ENCODE measurements around the gene DYNLT2.

DYNLT2 gene

DNA sequence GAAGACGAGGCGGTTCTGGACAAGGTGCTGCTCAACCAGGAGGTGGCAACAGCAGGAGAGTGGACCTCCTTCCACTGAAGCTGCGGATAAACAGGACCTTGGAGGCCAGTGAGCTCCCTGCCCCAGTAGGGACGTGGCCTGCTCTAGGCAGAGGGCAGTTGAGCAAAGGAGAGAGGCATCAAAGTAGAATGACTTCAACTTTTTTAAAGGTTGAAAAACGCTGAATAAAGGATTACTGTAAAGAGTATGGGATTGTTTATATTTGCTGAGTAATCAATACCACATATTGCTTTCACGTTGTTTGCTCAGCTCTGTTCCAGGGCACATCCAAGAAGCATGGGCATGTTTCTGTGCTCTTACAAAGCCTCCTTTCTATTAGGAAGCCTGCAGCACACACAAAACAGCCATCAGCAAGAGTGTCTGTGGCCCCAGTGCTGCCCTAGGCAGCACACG, 48.1 kb upstream of the DYNLT2 start:
- Histone ChIP-seq H3K36me3 (replicated peaks; ENCODE audit: low read depth, low read length) (no peaks in the 10 kb centered on the region), H3K4me1 (ENCODE audit: low read length) (peaks cover 9% of the 10 kb centered on the region), H3K27me3 (ENCODE audit: low read depth, low read length) (0 out of 2 replicates have a peak, but pooled peaks cover 5% of the 10 kb centered on the region), H3K9ac (ENCODE audit: low read length) (no peak overlapping the region), H3K4me2 (ENCODE audit: low read length) (no peak overlapping the region), H3K4me3 (ENCODE audit: low read length) (no peak overlapping the region), H3K27ac (ENCODE audit: low read length) (no peak overlapping the region), H3K9me3 (ENCODE audit: insufficient read depth, low read length) (no peaks in the 10 kb centered on the region), H4K20me1 (ENCODE audit: insufficient read depth, low read length) (no peaks in the 10 kb centered on the region), H2AFZ (ENCODE audit: low read depth, low read length) (no peak overlapping the region), H3K79me2 (ENCODE audit: low read length) (no peaks in the 10 kb centered on the region)
- TF ChIP-seq, protein P1, sequence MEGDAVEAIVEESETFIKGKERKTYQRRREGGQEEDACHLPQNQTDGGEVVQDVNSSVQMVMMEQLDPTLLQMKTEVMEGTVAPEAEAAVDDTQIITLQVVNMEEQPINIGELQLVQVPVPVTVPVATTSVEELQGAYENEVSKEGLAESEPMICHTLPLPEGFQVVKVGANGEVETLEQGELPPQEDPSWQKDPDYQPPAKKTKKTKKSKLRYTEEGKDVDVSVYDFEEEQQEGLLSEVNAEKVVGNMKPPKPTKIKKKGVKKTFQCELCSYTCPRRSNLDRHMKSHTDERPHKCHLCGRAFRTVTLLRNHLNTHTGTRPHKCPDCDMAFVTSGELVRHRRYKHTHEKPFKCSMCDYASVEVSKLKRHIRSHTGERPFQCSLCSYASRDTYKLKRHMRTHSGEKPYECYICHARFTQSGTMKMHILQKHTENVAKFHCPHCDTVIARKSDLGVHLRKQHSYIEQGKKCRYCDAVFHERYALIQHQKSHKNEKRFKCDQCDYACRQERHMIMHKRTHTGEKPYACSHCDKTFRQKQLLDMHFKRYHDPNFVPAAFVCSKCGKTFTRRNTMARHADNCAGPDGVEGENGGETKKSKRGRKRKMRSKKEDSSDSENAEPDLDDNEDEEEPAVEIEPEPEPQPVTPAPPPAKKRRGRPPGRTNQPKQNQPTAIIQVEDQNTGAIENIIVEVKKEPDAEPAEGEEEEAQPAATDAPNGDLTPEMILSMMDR (IDR thresholded peaks at IDR 0.05; ENCODE audit: low read depth, low read length), result no peak
- no peak for TF ChIP-seq EZH2phosphoT487 (IDR thresholded peaks at IDR 0.05; ENCODE audit: low read depth)

DNA sequence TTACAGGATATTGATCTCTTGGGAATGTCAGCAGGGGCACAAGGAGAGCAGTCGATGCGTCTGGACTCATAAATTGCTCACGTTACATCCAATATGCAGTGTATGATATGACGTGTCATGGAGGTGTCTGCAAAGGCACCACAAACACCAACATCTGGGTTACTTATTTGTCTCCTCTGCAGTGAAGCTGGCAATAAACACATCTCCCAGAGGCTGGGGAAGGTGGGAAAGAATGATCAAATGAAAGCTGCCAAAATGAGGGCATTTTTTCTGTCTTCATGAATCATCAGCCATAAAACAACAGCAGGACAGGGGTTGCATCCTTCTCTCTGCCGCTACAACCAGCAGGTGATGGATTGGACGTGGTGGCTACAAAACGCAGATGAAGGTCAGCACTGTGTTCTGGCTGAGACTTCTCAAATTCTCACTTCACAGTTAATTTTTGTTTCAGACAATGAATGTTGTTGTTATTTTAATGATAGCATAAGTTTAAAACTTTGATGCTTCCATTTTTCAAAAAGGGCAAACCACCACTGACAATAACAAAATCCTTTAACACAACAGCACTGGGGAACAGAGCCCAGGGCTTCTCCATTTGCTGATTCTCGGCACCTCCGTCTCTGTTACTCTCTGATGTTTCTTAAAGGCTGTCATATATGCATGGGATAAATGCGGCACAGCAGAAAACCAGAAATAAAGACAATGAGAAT, 47.5 kb upstream of the DYNLT2 start:
- 0 out of 2 replicates have a peak, but pooled peaks cover 5% of the 10 kb centered on the region for H3K27me3 ChIP-seq (ENCODE audit: low read depth, low read length)
- no peak overlapping the region for H3K4me3 ChIP-seq (ENCODE audit: low read length)
- TF ChIP-seq EZH2phosphoT487 (IDR thresholded peaks at IDR 0.05; ENCODE audit: low read depth), result no peak
- TF ChIP-seq, protein P1 (IDR thresholded peaks at IDR 0.05; ENCODE audit: low read depth, low read length), result no peak
- H3K9me3 ChIP-seq (ENCODE audit: insufficient read depth, low read length), result no peaks in the 10 kb centered on the region
- H3K9ac ChIP-seq (ENCODE audit: low read length), result no peak overlapping the region
- no peaks in the 10 kb centered on the region for H3K36me3 ChIP-seq (replicated peaks; ENCODE audit: low read depth, low read length)
- H3K27ac ChIP-seq (ENCODE audit: low read length), result no peak overlapping the region
- no peak overlapping the region for H2AFZ ChIP-seq (ENCODE audit: low read depth, low read length)
- no peaks in the 10 kb centered on the region for H3K79me2 ChIP-seq (ENCODE audit: low read length)
- no peak overlapping the region for H3K4me2 ChIP-seq (ENCODE audit: low read length)
- no peaks in the 10 kb centered on the region for H4K20me1 ChIP-seq (ENCODE audit: insufficient read depth, low read length)
- H3K4me1 ChIP-seq (ENCODE audit: low read length), result peaks cover 9% of the 10 kb centered on the region

DNA sequence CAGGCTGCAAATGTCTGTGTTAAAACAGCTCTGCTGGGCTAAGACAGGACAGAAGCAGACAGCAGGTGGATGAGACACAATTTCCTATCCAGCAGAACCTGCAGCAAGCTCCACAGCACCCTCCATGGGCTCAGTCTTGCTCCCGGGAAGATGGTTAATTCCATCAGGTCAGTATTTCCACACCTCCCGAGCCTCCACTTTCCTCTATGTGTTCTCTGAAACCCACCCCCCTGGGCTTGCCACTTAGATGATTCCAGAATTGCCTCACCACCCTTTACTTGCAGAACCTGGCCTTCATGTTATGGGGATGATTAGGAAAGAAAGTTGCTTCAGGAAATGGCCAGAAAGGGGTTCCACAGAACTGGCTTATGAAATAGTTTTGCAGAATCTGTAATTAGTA, 43.8 kb upstream of the DYNLT2 start:
- Histone ChIP-seq H3K79me2 (ENCODE audit: low read length) (no peaks in the 10 kb centered on the region), H3K9me3 (ENCODE audit: insufficient read depth, low read length) (no peaks in the 10 kb centered on the region), H3K9ac (ENCODE audit: low read length) (no peak overlapping the region), H3K4me3 (ENCODE audit: low read length) (no peak overlapping the region), H2AFZ (ENCODE audit: low read depth, low read length) (no peak overlapping the region), H3K4me2 (ENCODE audit: low read length) (no peak overlapping the region), H4K20me1 (ENCODE audit: insufficient read depth, low read length) (no peaks in the 10 kb centered on the region), H3K27ac (ENCODE audit: low read length) (no peak overlapping the region), H3K4me1 (ENCODE audit: low read length) (peaks cover 6% of the 10 kb centered on the region; the same call in 1 of the 2 replicates), H3K36me3 (replicated peaks; ENCODE audit: low read depth, low read length) (no peaks in the 10 kb centered on the region), H3K27me3 (ENCODE audit: low read depth, low read length) (0 out of 2 replicates have a peak, but pooled peaks cover 5% of the 10 kb centered on the region)
- no peak for TF ChIP-seq EZH2phosphoT487 (IDR thresholded peaks at IDR 0.05; ENCODE audit: low read depth)
- TF ChIP-seq, protein P1 (IDR thresholded peaks at IDR 0.05; ENCODE audit: low read depth, low read length), result no peak

DNA sequence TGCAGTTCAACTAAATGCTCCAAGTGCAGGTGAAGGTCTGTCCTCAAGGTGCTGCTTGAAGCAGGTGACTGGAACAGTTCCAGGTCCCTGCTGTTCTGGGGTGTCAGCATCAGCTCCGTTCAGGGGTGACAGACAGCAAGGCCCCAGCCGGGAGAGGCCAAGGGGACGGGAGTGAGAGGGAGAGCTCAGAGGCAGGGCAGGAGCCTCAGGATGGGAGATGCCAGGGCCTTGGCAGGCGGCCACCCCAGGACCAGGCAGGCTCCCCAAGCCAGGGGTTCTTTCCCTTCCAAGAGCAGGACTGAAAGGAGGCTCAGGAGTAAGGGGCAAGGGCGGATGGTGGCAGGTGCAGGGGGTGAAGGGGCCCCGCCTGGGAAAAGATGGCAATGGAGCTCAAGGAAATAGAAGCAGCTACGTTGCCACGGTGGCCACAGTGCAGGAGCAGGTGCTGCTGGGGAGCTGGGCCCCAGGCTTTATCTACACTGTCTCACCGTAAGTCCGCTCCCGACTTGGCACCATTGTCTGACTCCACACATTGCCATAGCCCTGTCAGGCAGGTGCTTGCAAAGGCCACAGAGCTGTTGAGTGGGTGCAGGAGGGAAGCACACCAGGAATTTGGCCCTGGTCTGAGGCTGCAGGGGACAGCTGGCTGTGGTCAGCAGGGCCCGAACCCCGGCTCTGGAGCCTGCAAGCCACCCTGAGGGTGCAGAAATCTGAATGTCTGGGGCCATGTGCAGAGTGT, 43.1 kb upstream of the DYNLT2 start:
- Histone ChIP-seq H4K20me1 (ENCODE audit: insufficient read depth, low read length) (no peaks in the 10 kb centered on the region), H3K79me2 (ENCODE audit: low read length) (no peaks in the 10 kb centered on the region), H3K9me3 (ENCODE audit: insufficient read depth, low read length) (no peaks in the 10 kb centered on the region), H3K9ac (ENCODE audit: low read length) (no peak overlapping the region), H3K4me3 (ENCODE audit: low read length) (no peak overlapping the region), H3K27ac (ENCODE audit: low read length) (no peak overlapping the region), H3K27me3 (ENCODE audit: low read depth, low read length) (0 out of 2 replicates have a peak, but pooled peaks cover 5% of the 10 kb centered on the region), H2AFZ (ENCODE audit: low read depth, low read length) (no peak overlapping the region), H3K36me3 (replicated peaks; ENCODE audit: low read depth, low read length) (no peaks in the 10 kb centered on the region), H3K4me1 (ENCODE audit: low read length) (peaks cover 4% of the 10 kb centered on the region; the same call in 1 of the 2 replicates), H3K4me2 (ENCODE audit: low read length) (no peak overlapping the region)
- no peak for TF ChIP-seq EZH2phosphoT487 (IDR thresholded peaks at IDR 0.05; ENCODE audit: low read depth)
- TF ChIP-seq, protein P1 (IDR thresholded peaks at IDR 0.05; ENCODE audit: low read depth, low read length), result no peak

Data from OCI-LY3 (cell line).